ENCODE data around the gene CLDND1. TPM values are rescaled to one million over a fixed set of nuclear protein-coding genes. Genes with fewer than 3 reads are reported as not detected.

Gene CLDND1
- total and polyA plus RNA-seq, 2 of the 4 experiments (the other 2 are of a cell fraction): 75.8 to 78.3 TPM

- in situ Hi-C loops (cut with MboI; ENCODE audit: low sequenced_read_pairs) (loop anchor here (25.0 kb wide), 1 partner anchor 226 kb away; no protein-coding TSS in a partner anchor), intact Hi-C loops (cut with micrococcal nuclease) (no loop called here), dilution Hi-C loops (cut with HindIII; ENCODE audit: low sequenced_read_pairs, unreplicated experiment) (no loop called here)
- POLR2A ChIA-PET (ENCODE audit: unreplicated experiment): no interaction called here
- WGBS, 2 experiments (ENCODE audit: extremely low coverage in 2 of 2, insufficient read length in 1 of 2): 83% methylated on average over 1 of the region's 4 CpGs; no CpG with 5 or more reads in 1 of the 2 experiments
- H3K4me3 ChIP-seq (ENCODE audit: insufficient read depth, low read depth, low read length): no peak overlapping the region
- H3K9me3 ChIP-seq (ENCODE audit: control insufficient read depth, insufficient read depth, low read length): no peaks in the 10 kb centered on the region
- peak; percentile 61 for DNase-seq
- H2AK9ac ChIP-seq (replicated peaks; ENCODE audit: low read depth, low read length, poor library complexity): no peak overlapping the region
- BruUV-seq (replicated peaks): no TSS peak
- no peaks in the 10 kb centered on the region; the same call in 1 of the 2 replicates for H3K4me1 ChIP-seq (ENCODE audit: control insufficient read depth, insufficient read depth, low read length)
- H3K14ac ChIP-seq (replicated peaks; ENCODE audit: low read depth, low read length): no peak overlapping the region
- H2AFZ ChIP-seq (replicated peaks; ENCODE audit: low read length, poor library complexity): no peak overlapping the region
- H4K8ac ChIP-seq (ENCODE audit: low read depth in 2 of 2, low read length in 2 of 2): no peak overlapping the region
- H3K18ac ChIP-seq (ENCODE audit: low read depth, low read length): no peak overlapping the region
- H4K20me1 ChIP-seq (ENCODE audit: insufficient read depth, low read length): no peaks in the 10 kb centered on the region
- no peak overlapping the region for H3K27ac ChIP-seq (ENCODE audit: insufficient read depth, low read length)
- no peaks in the 10 kb centered on the region for H3K79me1 ChIP-seq (ENCODE audit: low read depth in 1 of 2, low read length in 2 of 2)
- no peak overlapping the region for H2AK5ac ChIP-seq (ENCODE audit: low read depth, low read length)
- peak; percentile 64 for ATAC-seq (ENCODE audit: low read depth)
- no peak overlapping the region for H4K91ac ChIP-seq (ENCODE audit: insufficient read depth, low read depth, low read length)
- no peak overlapping the region for H2BK15ac ChIP-seq (ENCODE audit: low read depth, low read length)
- H3K27me3 ChIP-seq (ENCODE audit: control insufficient read depth, insufficient read depth, low read length): no peaks in the 10 kb centered on the region; the same call in 1 of the 2 replicates
- H2BK5ac ChIP-seq (ENCODE audit: low read depth, low read length, poor library complexity, severe bottlenecking): no peak overlapping the region
- no peak overlapping the region for H3K56ac ChIP-seq (ENCODE audit: extremely low read depth, insufficient read depth, low read length)
- no peak overlapping the region for H2BK120ac ChIP-seq (ENCODE audit: low read depth, low read length)
- H3K9me1 ChIP-seq (ENCODE audit: insufficient read depth, low read length): no peaks in the 10 kb centered on the region
- TF ChIP-seq CEBPB (IDR thresholded peaks at IDR 0.05; ENCODE audit: low read depth, low read length) (peak; percentile 87), MAZ (IDR thresholded peaks at IDR 0.05; ENCODE audit: borderline replicate concordance, low read depth, low read length) (no peak), USF2 (IDR thresholded peaks at IDR 0.05; ENCODE audit: low read depth, low read length) (no peak), RAD21 (IDR thresholded peaks at IDR 0.05; ENCODE audit: low read length) (no peak), FOS (IDR thresholded peaks at IDR 0.05; ENCODE audit: low read depth, low read length) (no peak), CTCF (conservative IDR thresholded peaks at IDR 0.05; ENCODE audit: low read depth, low read length) (no peak)
- H2BK20ac ChIP-seq (ENCODE audit: low read depth, low read length): no peak overlapping the region
- H3K4ac ChIP-seq (ENCODE audit: low read depth, low read length): no peak overlapping the region
- H4K5ac ChIP-seq (ENCODE audit: low read depth, low read length): no peak overlapping the region
- no peak overlapping the region for H3K23ac ChIP-seq (ENCODE audit: low read depth, low read length)
- H3K9ac ChIP-seq (ENCODE audit: low read depth, low read length): no peak overlapping the region
- CTCF ChIA-PET: no interaction called here
- H3K4me2 ChIP-seq (ENCODE audit: low read depth, low read length): no peak overlapping the region
- no peaks in the 10 kb centered on the region for H3K36me3 ChIP-seq (ENCODE audit: control insufficient read depth, insufficient read depth, low read length)
These were observed 41.1 kb upstream of the CLDND1 start for GRCh38 chr3:98563661-98564281.

Data from IMR-90 (cell line).